Measurements from ENCODE around the gene GFOD2. TPM values are rescaled to one million over a fixed set of nuclear protein-coding genes. Genes with fewer than 3 reads are reported as not detected.

Gene GFOD2
- total and polyA plus RNA-seq, 2 experiments from 2014 or later, result 19.3 to 34.3 TPM

DNA sequence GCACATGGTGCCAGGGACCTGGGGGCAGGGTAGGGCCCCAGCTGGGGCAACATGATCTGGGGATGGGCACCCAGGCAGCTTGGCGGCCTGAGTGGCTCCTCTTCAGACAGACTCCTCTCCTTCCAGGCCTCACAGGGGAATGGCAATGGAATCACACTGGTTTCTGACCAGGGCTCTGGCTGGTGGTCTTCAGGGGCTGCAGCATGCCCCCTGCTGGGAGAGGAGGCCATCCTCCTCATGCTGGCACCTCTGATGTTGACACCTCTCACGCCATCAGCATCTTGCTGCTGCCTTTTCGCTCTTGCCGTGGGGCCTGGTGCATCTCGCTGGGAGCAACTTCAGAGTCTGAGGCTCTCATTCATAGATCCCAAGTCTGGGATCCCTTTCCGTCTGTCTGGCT is 11.2 kb upstream of the GFOD2 start:
- Mint-ChIP-seq H3K36me3 (ENCODE audit: low read depth) (peaks cover 22% of the 10 kb centered on the region), H3K4me1 (no peaks in the 10 kb centered on the region), H3K27me3 (ENCODE audit: insufficient read depth, low read depth, poor library complexity) (peaks cover 7% of the 10 kb centered on the region), H3K4me3 (no peak overlapping the region; the same call in 2 of the 3 replicates), H3K9me3 (no peaks in the 10 kb centered on the region), H3K27ac (no peak overlapping the region)
- Histone ChIP-seq H3K79me2 (replicated peaks; ENCODE audit: insufficient read depth) (no peaks in the 10 kb centered on the region), H3K4me3 (no peak overlapping the region), H3K27ac (ENCODE audit: low read depth) (no peak overlapping the region), H2AFZ (no peak overlapping the region), H3K27me3 (ENCODE audit: insufficient read depth) (no peaks in the 10 kb centered on the region), H3K9me2 (ENCODE audit: insufficient read depth) (no peaks in the 10 kb centered on the region), H3K36me3 (ENCODE audit: insufficient read depth) (no peaks in the 10 kb centered on the region), H3F3A (replicated peaks; ENCODE audit: low read depth) (no peaks in the 10 kb centered on the region), H3K4me2 (no peak overlapping the region), H4K20me1 (replicated peaks; ENCODE audit: insufficient read depth) (no peaks in the 10 kb centered on the region; the same call in 1 of the 2 replicates), H3K4me1 (ENCODE audit: insufficient read depth) (no peaks in the 10 kb centered on the region)
- no peak for ATAC-seq
- TF ChIP-seq JUNB (IDR thresholded peaks at IDR 0.05; ENCODE audit: unreplicated experiment) (no peak), EZH2phosphoT487 (IDR thresholded peaks at IDR 0.05; ENCODE audit: unreplicated experiment) (no peak), NANOG (IDR thresholded peaks at IDR 0.05; ENCODE audit: borderline replicate concordance) (no peak), POLR2AphosphoS5 (IDR thresholded peaks at IDR 0.05; ENCODE audit: low read depth) (no peak), STAT1 (IDR thresholded peaks at IDR 0.05; ENCODE audit: unreplicated experiment) (no peak), ZNF114 (CRISPR knock-in tag; IDR thresholded peaks at IDR 0.05) (no peak), CTCF (conservative IDR thresholded peaks at IDR 0.05; ENCODE audit: low read depth in 2 of 2) (no peak)
- TF ChIP-seq, protein P1, sequence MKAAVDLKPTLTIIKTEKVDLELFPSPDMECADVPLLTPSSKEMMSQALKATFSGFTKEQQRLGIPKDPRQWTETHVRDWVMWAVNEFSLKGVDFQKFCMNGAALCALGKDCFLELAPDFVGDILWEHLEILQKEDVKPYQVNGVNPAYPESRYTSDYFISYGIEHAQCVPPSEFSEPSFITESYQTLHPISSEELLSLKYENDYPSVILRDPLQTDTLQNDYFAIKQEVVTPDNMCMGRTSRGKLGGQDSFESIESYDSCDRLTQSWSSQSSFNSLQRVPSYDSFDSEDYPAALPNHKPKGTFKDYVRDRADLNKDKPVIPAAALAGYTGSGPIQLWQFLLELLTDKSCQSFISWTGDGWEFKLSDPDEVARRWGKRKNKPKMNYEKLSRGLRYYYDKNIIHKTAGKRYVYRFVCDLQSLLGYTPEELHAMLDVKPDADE (IDR thresholded peaks at IDR 0.05), result no peak
- TF ChIP-seq, protein P2, sequence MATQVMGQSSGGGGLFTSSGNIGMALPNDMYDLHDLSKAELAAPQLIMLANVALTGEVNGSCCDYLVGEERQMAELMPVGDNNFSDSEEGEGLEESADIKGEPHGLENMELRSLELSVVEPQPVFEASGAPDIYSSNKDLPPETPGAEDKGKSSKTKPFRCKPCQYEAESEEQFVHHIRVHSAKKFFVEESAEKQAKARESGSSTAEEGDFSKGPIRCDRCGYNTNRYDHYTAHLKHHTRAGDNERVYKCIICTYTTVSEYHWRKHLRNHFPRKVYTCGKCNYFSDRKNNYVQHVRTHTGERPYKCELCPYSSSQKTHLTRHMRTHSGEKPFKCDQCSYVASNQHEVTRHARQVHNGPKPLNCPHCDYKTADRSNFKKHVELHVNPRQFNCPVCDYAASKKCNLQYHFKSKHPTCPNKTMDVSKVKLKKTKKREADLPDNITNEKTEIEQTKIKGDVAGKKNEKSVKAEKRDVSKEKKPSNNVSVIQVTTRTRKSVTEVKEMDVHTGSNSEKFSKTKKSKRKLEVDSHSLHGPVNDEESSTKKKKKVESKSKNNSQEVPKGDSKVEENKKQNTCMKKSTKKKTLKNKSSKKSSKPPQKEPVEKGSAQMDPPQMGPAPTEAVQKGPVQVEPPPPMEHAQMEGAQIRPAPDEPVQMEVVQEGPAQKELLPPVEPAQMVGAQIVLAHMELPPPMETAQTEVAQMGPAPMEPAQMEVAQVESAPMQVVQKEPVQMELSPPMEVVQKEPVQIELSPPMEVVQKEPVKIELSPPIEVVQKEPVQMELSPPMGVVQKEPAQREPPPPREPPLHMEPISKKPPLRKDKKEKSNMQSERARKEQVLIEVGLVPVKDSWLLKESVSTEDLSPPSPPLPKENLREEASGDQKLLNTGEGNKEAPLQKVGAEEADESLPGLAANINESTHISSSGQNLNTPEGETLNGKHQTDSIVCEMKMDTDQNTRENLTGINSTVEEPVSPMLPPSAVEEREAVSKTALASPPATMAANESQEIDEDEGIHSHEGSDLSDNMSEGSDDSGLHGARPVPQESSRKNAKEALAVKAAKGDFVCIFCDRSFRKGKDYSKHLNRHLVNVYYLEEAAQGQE (IDR thresholded peaks at IDR 0.05; ENCODE audit: unreplicated experiment), result no peak
- no peak for DNase-seq (ENCODE audit: low spot score)

GRCh38 chr16:67729636-67730248 is 10.6 kb upstream of the GFOD2 start:
- no peaks in the 10 kb centered on the region for H3K4me1 Mint-ChIP-seq
- no peak overlapping the region for H3K4me3 Mint-ChIP-seq
- H3K4me2 ChIP-seq, result no peak overlapping the region
- no peaks in the 10 kb centered on the region for H3K79me2 ChIP-seq (replicated peaks; ENCODE audit: insufficient read depth)
- H3K4me1 ChIP-seq (ENCODE audit: insufficient read depth), result no peaks in the 10 kb centered on the region
- no peaks in the 10 kb centered on the region; the same call in 1 of the 2 replicates for H4K20me1 ChIP-seq (replicated peaks; ENCODE audit: insufficient read depth)
- H3K27ac Mint-ChIP-seq, result no peak overlapping the region
- no peak overlapping the region for H3K4me3 ChIP-seq
- no peaks in the 10 kb centered on the region for H3K9me2 ChIP-seq (ENCODE audit: insufficient read depth)
- H3K27me3 ChIP-seq (ENCODE audit: insufficient read depth), result no peaks in the 10 kb centered on the region
- peaks cover 7% of the 10 kb centered on the region for H3K27me3 Mint-ChIP-seq (ENCODE audit: insufficient read depth, low read depth, poor library complexity)
- DNase-seq (ENCODE audit: low spot score) (no peak), ATAC-seq (no peak)
- no peaks in the 10 kb centered on the region for H3K9me3 Mint-ChIP-seq
- no peaks in the 10 kb centered on the region for H3K36me3 ChIP-seq (ENCODE audit: insufficient read depth)
- no peaks in the 10 kb centered on the region for H3F3A ChIP-seq (replicated peaks; ENCODE audit: low read depth)
- H3K36me3 Mint-ChIP-seq (ENCODE audit: low read depth), result peaks cover 22% of the 10 kb centered on the region
- H2AFZ ChIP-seq, result no peak overlapping the region
- H3K27ac ChIP-seq (ENCODE audit: low read depth), result no peak overlapping the region
- TF ChIP-seq POLR2AphosphoS5 (IDR thresholded peaks at IDR 0.05; ENCODE audit: low read depth) (no peak), JUNB (IDR thresholded peaks at IDR 0.05; ENCODE audit: unreplicated experiment) (no peak), NANOG (IDR thresholded peaks at IDR 0.05; ENCODE audit: borderline replicate concordance) (no peak), EZH2phosphoT487 (IDR thresholded peaks at IDR 0.05; ENCODE audit: unreplicated experiment) (no peak), STAT1 (IDR thresholded peaks at IDR 0.05; ENCODE audit: unreplicated experiment) (no peak), CREB1 (CRISPR knock-in tag; IDR thresholded peaks at IDR 0.05; ENCODE audit: low read depth) (no peak), ZNF331 (CRISPR knock-in tag; IDR thresholded peaks at IDR 0.05; ENCODE audit: low read depth) (no peak), EZH2 (IDR thresholded peaks at IDR 0.05; ENCODE audit: low read depth, unreplicated experiment) (no peak), CTCF (conservative IDR thresholded peaks at IDR 0.05; ENCODE audit: low read depth in 2 of 2) (no peak)
- TF ChIP-seq, protein P1 (IDR thresholded peaks at IDR 0.05), result no peak

Data from GM23338 (cell line).